OCI-LY1 (cell line): Measurements from ENCODE around the gene IPMK.

Source experiments
- H2AFZ ChIP-seq: fragments of 200-600 bp; sonication (generic), shearing (Covaris generic); 2 replicates; pipeline ENCODE4 v1.6.0; 2014; ENCODE audit warnings: antibody characterized with exemption, mild to moderate bottlenecking, low read length
- H3F3A ChIP-seq: fragments of 200-600 bp; sonication (generic), shearing (Covaris generic); 2 replicates; pipeline ENCODE4 v1.6.0; 2014; ENCODE audit warnings: mild to moderate bottlenecking, antibody characterized with exemption, low read length, moderate library complexity; ENCODE audit not compliant: insufficient read depth
- H3K27ac ChIP-seq: fragments of 200-600 bp; sonication (generic); 2 replicates; pipeline ENCODE4 v1.5.1; 2014; ENCODE audit warnings: low read length, mixed run types, mild to moderate bottlenecking, low read depth; ENCODE audit not compliant: poor library complexity, severe bottlenecking
- H3K27me3 ChIP-seq: fragments of 200-600 bp; sonication (generic); 2 replicates; pipeline ENCODE4 v1.6.0; 2014; ENCODE audit warnings: antibody characterized with exemption, mild to moderate bottlenecking, low read length, moderate library complexity; ENCODE audit not compliant: insufficient read depth
- H3K36me3 ChIP-seq: fragments of 200-600 bp; sonication (generic); 2 replicates; pipeline ENCODE4 v1.6.1; 2014; ENCODE audit warnings: mild to moderate bottlenecking, antibody characterized with exemption, low read length, moderate library complexity, mixed read lengths; ENCODE audit not compliant: insufficient read depth
- H3K4me1 ChIP-seq: fragments of 200-600 bp; sonication (generic); 2 replicates; pipeline ENCODE4 v1.5.1; 2014; ENCODE audit warnings: mild to moderate bottlenecking, low read length, moderate library complexity; ENCODE audit not compliant: insufficient read depth, severe bottlenecking
- H3K4me2 ChIP-seq: fragments of 200-600 bp; sonication (generic), shearing (Covaris generic); 2 replicates; pipeline ENCODE4 v1.6.1; 2014; ENCODE audit warnings: low read length
- H3K4me3 ChIP-seq: fragments of 200-600 bp; sonication (generic); 2 replicates; pipeline ENCODE4 v1.5.1; 2014; ENCODE audit warnings: low read length, low read depth, mild to moderate bottlenecking, mixed read lengths; ENCODE audit not compliant: poor library complexity, severe bottlenecking
- H3K79me2 ChIP-seq: fragments of 200-600 bp; shearing (Covaris generic); 2 replicates; pipeline ENCODE4 v1.6.1; 2016; ENCODE audit warnings: mixed run types, low read length, mixed read lengths; ENCODE audit not compliant: insufficient read depth
- H3K9ac ChIP-seq: fragments of 200-600 bp; sonication (generic), shearing (Covaris generic); 2 replicates; pipeline ENCODE4 v1.6.1; 2014; ENCODE audit warnings: mild to moderate bottlenecking, low read length, mixed read lengths
- H3K9me2 ChIP-seq: fragments of 200-600 bp; sonication (generic), shearing (Covaris generic); 2 replicates; pipeline ENCODE4 v1.6.1; 2014; ENCODE audit warnings: low read depth, mild to moderate bottlenecking, low read length, mixed read lengths
- H3K9me3 ChIP-seq: fragments of 200-600 bp; shearing (Covaris generic); 2 replicates; pipeline ENCODE4 v1.6.1; 2014; ENCODE audit warnings: low read length, mixed read lengths
- H4K20me1 ChIP-seq: fragments of 200-600 bp; sonication (generic), shearing (Covaris generic); 2 replicates; pipeline ENCODE4 v1.6.0; 2016; ENCODE audit warnings: mild to moderate bottlenecking, low read length; ENCODE audit not compliant: insufficient read depth
- EZH2 ChIP-seq: fragments of 200-600 bp; sonication (generic), shearing (Covaris generic); IDR thresholded peaks from 2 replicates; pipeline ENCODE4 v1.8.0; 2017; ENCODE audit warnings: borderline replicate concordance, mixed run types, mild to moderate bottlenecking, antibody characterized with exemption, low read length, moderate library complexity, mixed read lengths
- TF ChIP-seq, protein P1 (sequence below): fragments of 200-600 bp; sonication (generic), shearing (Covaris generic); IDR thresholded peaks from 2 replicates; pipeline ENCODE4 v1.5.1; 2017; ENCODE audit warnings: mild to moderate bottlenecking, antibody characterized with exemption, low read length, moderate library complexity, mixed read lengths

The IPMK gene

DNA sequence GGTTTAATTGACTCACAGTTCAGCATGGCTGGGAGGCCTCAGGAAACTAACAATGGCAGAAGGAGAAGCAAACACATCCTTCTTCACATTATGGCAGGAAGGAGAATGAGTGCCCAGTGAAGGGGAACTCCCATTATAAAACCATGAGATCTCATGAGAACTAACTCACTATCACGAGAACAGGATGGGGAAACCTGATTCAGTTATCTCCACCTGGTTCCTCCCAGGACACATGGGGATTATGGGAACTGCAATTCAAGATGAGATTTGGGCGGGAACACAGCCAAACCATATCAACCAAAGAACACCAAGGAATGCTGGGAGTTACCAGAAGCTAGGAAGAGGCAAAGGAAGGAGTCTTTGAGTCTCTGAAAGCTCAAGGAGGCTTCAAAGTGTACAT, 94.3 kb downstream of the IPMK start:
- Histone ChIP-seq H3K79me2 (no peaks in the 10 kb centered on the region), H3K4me1 (no peaks in the 10 kb centered on the region)

DNA sequence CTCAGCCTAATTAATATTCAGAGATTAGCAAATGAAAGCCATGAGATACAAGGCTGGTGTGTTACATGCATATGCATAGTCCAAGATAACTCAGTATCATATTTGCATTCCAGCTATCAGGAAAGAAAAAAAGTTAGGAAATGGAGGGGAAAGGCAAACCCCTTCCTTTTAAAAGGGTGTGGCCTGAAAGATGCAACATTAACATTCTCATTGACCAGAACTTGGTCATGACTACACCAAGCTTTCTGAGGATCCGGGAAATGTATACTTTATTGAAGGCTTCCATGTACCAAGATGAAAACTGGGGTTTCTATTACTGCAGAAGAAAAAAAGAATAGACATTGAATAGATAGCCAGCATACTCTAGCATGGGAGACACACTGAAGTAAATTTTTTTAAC, 96.5 kb downstream of the IPMK start:
- Histone ChIP-seq H3K4me3 (no peak overlapping the region), H4K20me1 (no peaks in the 10 kb centered on the region), H3K9me3 (no peaks in the 10 kb centered on the region), H3K9ac (no peak overlapping the region), H3K36me3 (no peaks in the 10 kb centered on the region), H3K27me3 (no peaks in the 10 kb centered on the region), H3K4me1 (no peaks in the 10 kb centered on the region), H3K27ac (no peak overlapping the region), H3K4me2 (no peak overlapping the region), H3K9me2 (no peaks in the 10 kb centered on the region), H3K79me2 (no peaks in the 10 kb centered on the region), H2AFZ (no peak overlapping the region), H3F3A (no peaks in the 10 kb centered on the region)
- TF ChIP-seq EZH2: no peak
- TF ChIP-seq, protein P1, sequence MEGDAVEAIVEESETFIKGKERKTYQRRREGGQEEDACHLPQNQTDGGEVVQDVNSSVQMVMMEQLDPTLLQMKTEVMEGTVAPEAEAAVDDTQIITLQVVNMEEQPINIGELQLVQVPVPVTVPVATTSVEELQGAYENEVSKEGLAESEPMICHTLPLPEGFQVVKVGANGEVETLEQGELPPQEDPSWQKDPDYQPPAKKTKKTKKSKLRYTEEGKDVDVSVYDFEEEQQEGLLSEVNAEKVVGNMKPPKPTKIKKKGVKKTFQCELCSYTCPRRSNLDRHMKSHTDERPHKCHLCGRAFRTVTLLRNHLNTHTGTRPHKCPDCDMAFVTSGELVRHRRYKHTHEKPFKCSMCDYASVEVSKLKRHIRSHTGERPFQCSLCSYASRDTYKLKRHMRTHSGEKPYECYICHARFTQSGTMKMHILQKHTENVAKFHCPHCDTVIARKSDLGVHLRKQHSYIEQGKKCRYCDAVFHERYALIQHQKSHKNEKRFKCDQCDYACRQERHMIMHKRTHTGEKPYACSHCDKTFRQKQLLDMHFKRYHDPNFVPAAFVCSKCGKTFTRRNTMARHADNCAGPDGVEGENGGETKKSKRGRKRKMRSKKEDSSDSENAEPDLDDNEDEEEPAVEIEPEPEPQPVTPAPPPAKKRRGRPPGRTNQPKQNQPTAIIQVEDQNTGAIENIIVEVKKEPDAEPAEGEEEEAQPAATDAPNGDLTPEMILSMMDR: no peak

More for the DNA sequence above, 94.3 kb downstream of the IPMK start:
- TF ChIP-seq, protein P1: no peak
- no peak for TF ChIP-seq EZH2
- Histone ChIP-seq H3K9me3 (no peaks in the 10 kb centered on the region), H3K9ac (no peak overlapping the region), H2AFZ (no peak overlapping the region), H3K27me3 (no peaks in the 10 kb centered on the region), H3F3A (no peaks in the 10 kb centered on the region), H3K4me2 (no peak overlapping the region), H3K4me3 (no peak overlapping the region), H4K20me1 (no peaks in the 10 kb centered on the region), H3K9me2 (no peaks in the 10 kb centered on the region), H3K27ac (no peak overlapping the region), H3K36me3 (no peaks in the 10 kb centered on the region)

DNA sequence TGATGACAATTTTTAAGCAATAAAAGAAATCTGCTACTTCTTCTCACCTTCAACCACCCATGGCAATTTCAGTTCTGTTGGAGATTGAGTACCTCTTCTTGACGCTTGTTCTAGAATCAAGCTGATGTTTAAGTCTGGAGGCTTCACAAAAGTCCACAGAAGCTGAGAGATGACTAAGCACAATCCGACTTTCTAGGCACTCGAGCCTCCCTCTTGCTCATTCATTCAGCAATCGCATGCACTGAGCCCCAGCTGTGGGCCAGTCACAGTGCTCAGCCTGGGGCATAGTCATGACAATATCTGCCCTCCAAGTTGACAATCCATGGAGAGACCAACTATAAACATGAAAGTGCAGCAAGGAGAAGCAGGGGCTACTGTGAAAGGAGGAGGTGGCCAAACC, 103.2 kb downstream of the IPMK start:
- no peaks in the 10 kb centered on the region for H3K27me3 ChIP-seq
- no peak for TF ChIP-seq EZH2
- no peaks in the 10 kb centered on the region for H3K9me2 ChIP-seq
- no peak overlapping the region for H3K27ac ChIP-seq
- H3F3A ChIP-seq: no peaks in the 10 kb centered on the region
- no peak overlapping the region for H3K9ac ChIP-seq
- no peaks in the 10 kb centered on the region for H3K9me3 ChIP-seq
- no peaks in the 10 kb centered on the region for H3K79me2 ChIP-seq
- no peaks in the 10 kb centered on the region for H4K20me1 ChIP-seq
- H2AFZ ChIP-seq: no peak overlapping the region
- no peak overlapping the region for H3K4me3 ChIP-seq
- H3K4me2 ChIP-seq: no peak overlapping the region
- no peaks in the 10 kb centered on the region for H3K4me1 ChIP-seq
- H3K36me3 ChIP-seq: no peaks in the 10 kb centered on the region

DNA sequence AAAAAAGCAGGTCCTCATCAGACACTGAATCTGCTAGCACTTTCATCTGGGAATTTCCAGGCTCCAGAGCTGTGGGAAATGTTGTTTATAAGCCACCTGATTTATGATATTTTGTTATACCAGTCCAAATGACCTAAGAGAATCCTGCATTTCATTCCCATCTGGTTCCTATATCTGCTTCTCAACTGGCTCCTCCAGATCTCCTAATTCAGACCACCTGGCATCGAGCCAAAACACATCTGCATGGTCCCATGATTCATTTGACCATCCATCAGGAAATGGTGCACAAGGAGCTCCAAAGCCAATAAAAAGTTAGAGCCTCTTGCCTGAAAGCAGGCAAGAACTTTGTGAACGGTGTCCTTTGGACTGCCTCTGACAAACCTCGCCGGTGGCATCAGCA, 108.9 kb downstream of the IPMK start:
- Histone ChIP-seq H3F3A (no peaks in the 10 kb centered on the region), H3K4me2 (no peak overlapping the region), H3K9ac (no peak overlapping the region), H3K9me2 (no peaks in the 10 kb centered on the region), H3K27me3 (no peaks in the 10 kb centered on the region), H3K9me3 (no peaks in the 10 kb centered on the region), H3K79me2 (no peaks in the 10 kb centered on the region), H4K20me1 (no peaks in the 10 kb centered on the region), H3K4me1 (no peaks in the 10 kb centered on the region), H3K27ac (no peak overlapping the region), H2AFZ (no peak overlapping the region), H3K36me3 (no peaks in the 10 kb centered on the region), H3K4me3 (no peak overlapping the region)
- TF ChIP-seq, protein P1: no peak
- no peak for TF ChIP-seq EZH2
